Esophagus muscularis mucosa (tissue), 4 donors: ENCODE measurements around the gene EXOC3.

Experiments used
- EP300 ChIP-seq: sonication (generic); formaldehyde crosslinking; IDR thresholded peaks from one replicate; pipeline ENCODE4 v1.6.1; 2017; ENCODE audit warnings: antibody characterized with exemption
- POLR2A ChIP-seq: fragments of 450-650 bp; IDR thresholded peaks from one replicate; pipeline ENCODE4 v1.6.1; 2017; ENCODE audit warnings: antibody characterized with exemption, moderate library complexity, mild to moderate bottlenecking, low read depth
- POLR2AphosphoS5 ChIP-seq, 2 donors: sonication (generic); formaldehyde crosslinking; IDR thresholded peaks; one replicate each; pipeline ENCODE4 v1.6.1; 2017; ENCODE audit warnings: antibody characterized with exemption in 2 of 2
- TF ChIP-seq, protein P1 (sequence below), 3 experiments: fragments of 200-600 bp in 2 of 3; fragments of 450-650 bp in 1 of 3; sonication (generic) in 2 of 3; IDR thresholded peaks; one replicate each; pipeline ENCODE4 v1.5.1; 2017 to 2019; ENCODE audit warnings: antibody characterized with exemption in 3 of 3, mild to moderate bottlenecking in 2 of 3, moderate library complexity in 1 of 3

DNA sequence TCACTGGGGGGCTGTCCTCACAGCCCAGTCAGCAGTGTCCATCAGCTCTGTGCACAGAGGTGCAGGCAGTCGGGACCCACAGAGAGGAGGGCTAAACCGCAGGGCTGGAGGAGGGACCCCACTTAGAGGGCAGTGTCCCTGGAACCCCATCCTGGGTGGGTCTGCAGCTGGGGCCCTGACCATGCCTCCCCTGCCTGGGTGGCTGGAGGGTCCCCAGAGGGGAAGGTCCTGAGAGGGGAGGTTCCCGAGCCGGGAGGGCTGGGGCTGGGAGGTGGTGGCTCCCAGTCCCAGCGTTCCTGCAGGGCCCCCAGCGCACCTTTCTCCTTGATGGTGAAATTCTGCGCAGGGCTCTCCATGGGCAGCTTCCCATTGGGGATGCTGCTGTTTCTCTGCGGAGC is 32.7 kb downstream of the EXOC3 start:
- TF ChIP-seq, protein P1, sequence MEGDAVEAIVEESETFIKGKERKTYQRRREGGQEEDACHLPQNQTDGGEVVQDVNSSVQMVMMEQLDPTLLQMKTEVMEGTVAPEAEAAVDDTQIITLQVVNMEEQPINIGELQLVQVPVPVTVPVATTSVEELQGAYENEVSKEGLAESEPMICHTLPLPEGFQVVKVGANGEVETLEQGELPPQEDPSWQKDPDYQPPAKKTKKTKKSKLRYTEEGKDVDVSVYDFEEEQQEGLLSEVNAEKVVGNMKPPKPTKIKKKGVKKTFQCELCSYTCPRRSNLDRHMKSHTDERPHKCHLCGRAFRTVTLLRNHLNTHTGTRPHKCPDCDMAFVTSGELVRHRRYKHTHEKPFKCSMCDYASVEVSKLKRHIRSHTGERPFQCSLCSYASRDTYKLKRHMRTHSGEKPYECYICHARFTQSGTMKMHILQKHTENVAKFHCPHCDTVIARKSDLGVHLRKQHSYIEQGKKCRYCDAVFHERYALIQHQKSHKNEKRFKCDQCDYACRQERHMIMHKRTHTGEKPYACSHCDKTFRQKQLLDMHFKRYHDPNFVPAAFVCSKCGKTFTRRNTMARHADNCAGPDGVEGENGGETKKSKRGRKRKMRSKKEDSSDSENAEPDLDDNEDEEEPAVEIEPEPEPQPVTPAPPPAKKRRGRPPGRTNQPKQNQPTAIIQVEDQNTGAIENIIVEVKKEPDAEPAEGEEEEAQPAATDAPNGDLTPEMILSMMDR (IDR thresholded peaks at IDR 0.05) = no peak
- no peak for TF ChIP-seq POLR2A
- TF ChIP-seq POLR2AphosphoS5 (IDR thresholded peaks at IDR 0.05) = no peak
- no peak for TF ChIP-seq EP300
